RWPE2 (cell line): Measurements from ENCODE around the gene PTPN14.

Source experiments
- ATAC-seq: fragments of 200-7000 bp; cut with Tn5 transposase; 3 replicates; pipeline ENCODE4 v1.9.1; 2021; ENCODE audit warnings: low read depth
- DNase-seq: peaks from one replicate; pipeline ENCODE4 v3.0.0-alpha.2; 2020; ENCODE audit warnings: low spot score
- H3K27ac ChIP-seq: fragments of 450-650 bp; 2 replicates; pipeline ENCODE4 v1.5.1; 2017; ENCODE audit warnings: mild to moderate bottlenecking; ENCODE audit not compliant: poor library complexity, severe bottlenecking
- H3K27me3 ChIP-seq: fragments of 250-450 bp; sonication (Bioruptor Pico); 2 replicates; pipeline ENCODE4 v1.5.1; 2021; ENCODE audit warnings: mild to moderate bottlenecking, moderate library complexity; ENCODE audit not compliant: insufficient read depth, poor library complexity, severe bottlenecking
- H3K36me3 ChIP-seq: fragments of 250-450 bp; sonication (Bioruptor Pico); 2 replicates; pipeline ENCODE4 v1.5.1; 2020; ENCODE audit warnings: low read depth, mild to moderate bottlenecking, moderate library complexity
- H3K4me1 ChIP-seq: fragments of 250-450 bp; sonication (Bioruptor Pico); 2 replicates; pipeline ENCODE4 v1.5.1; 2021; ENCODE audit warnings: mild to moderate bottlenecking, moderate library complexity; ENCODE audit not compliant: insufficient read depth, poor library complexity, severe bottlenecking
- H3K4me3 ChIP-seq: fragments of 250-450 bp; sonication (Bioruptor Pico); 2 replicates; pipeline ENCODE4 v1.5.1; 2021; ENCODE audit warnings: mild to moderate bottlenecking, moderate library complexity; ENCODE audit not compliant: severe bottlenecking
- H3K9me3 ChIP-seq: fragments of 250-450 bp; sonication (Bioruptor Pico); 2 replicates; pipeline ENCODE4 v1.5.1; 2021; ENCODE audit warnings: mild to moderate bottlenecking, moderate library complexity; ENCODE audit not compliant: severe bottlenecking
- CTCF ChIP-seq: fragments of 450-650 bp; IDR thresholded peaks from one replicate; pipeline ENCODE4 v1.5.1; 2017; ENCODE audit warnings: mild to moderate bottlenecking, moderate library complexity; ENCODE audit not compliant: poor library complexity, severe bottlenecking

Gene PTPN14

DNA sequence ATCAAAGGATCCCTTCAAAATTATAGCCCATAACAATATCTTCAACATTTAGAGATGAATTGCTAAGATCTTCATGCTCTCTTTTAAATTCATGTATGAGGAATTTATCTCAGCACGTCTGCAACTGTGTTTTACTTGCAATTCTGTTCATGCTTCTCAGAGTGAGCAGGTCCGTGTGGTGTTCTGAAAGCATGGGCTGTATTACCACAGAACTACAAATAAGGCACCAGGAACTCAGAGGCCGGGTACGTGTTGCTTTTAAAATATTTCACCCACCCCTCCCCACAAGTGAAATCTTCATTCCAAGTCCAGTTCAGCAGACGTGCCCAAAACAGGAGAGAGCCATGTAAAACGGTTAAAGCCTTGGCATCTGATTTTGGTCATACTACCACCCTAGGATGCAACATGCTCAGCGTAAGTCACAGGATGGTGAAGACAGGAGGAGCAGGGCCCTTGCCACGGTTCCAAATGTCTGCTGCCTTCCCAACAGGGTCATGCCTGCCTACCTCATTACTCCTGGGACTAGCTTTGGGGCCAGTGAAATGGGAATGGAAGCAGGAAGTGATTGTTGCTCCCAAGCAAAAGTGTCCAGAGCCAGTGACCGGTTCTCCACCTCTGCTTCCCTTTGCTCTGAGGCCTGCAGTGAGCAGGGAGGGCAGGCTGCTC, 133.7 kb downstream of the PTPN14 start:
- Histone ChIP-seq H3K4me3 (no peak overlapping the region), H3K4me1 (peaks cover 47% of the 10 kb centered on the region), H3K36me3 (no peaks in the 10 kb centered on the region), H3K9me3 (no peaks in the 10 kb centered on the region), H3K27me3 (no peaks in the 10 kb centered on the region), H3K27ac (peak overlapping the region; percentile 90)
- no peak for TF ChIP-seq CTCF
- ATAC-seq: no peak
- no peak for DNase-seq

GRCh38 chr1:214416858-214417257, 134.5 kb downstream of the PTPN14 start:
- no peaks in the 10 kb centered on the region for H3K9me3 ChIP-seq

GRCh38 chr1:214416417-214416816, 135.0 kb downstream of the PTPN14 start:
- Histone ChIP-seq H3K27me3 (no peaks in the 10 kb centered on the region), H3K36me3 (peaks cover 11% of the 10 kb centered on the region), H3K4me3 (no peak overlapping the region), H3K4me1 (peaks cover 41% of the 10 kb centered on the region), H3K9me3 (no peaks in the 10 kb centered on the region), H3K27ac (peak overlapping the region; percentile 90)
- DNase-seq (no peak), ATAC-seq (peak; percentile 83)
- TF ChIP-seq CTCF: no peak

More at GRCh38 chr1:214416858-214417257, 134.5 kb downstream of the PTPN14 start:
- Histone ChIP-seq H3K4me1 (peaks cover 44% of the 10 kb centered on the region), H3K4me3 (no peak overlapping the region), H3K27ac (peak overlapping the region; percentile 90), H3K27me3 (no peaks in the 10 kb centered on the region), H3K36me3 (peaks cover 6% of the 10 kb centered on the region)
- ATAC-seq: no peak
- no peak for TF ChIP-seq CTCF
- no peak for DNase-seq

- H3K9me3 ChIP-seq: no peaks in the 10 kb centered on the region
- no peaks in the 10 kb centered on the region for H3K27me3 ChIP-seq
- H3K27ac ChIP-seq: peak overlapping the region; percentile 90
- peaks cover 31% of the 10 kb centered on the region for H3K4me1 ChIP-seq
- no peak for ATAC-seq
- no peak overlapping the region for H3K4me3 ChIP-seq
- no peak for TF ChIP-seq CTCF
- peaks cover 20% of the 10 kb centered on the region for H3K36me3 ChIP-seq
- DNase-seq: no peak
Measured at GRCh38 chr1:214415131-214415530, 136.3 kb downstream of the PTPN14 start.

DNA sequence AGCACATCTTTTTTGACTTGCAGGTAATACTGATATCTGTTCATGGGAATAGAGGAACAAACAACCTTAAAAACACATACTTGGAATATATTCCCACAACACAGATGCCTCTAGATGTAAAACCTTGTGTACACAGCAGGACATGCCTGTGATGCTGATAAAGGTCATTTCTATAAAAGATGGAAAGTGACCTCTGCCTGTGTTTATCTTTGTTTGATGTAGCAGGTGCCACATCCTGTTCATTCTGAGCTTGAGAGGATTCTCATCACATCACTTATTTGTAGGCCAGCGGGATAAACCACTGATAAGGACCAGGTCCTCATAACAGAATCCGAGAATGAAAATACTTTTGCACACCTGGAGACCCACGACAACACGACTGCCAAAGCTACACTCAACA, 136.7 kb downstream of the PTPN14 start:
- Histone ChIP-seq H3K4me3 (no peak overlapping the region), H3K27me3 (no peaks in the 10 kb centered on the region), H3K4me1 (peaks cover 26% of the 10 kb centered on the region), H3K9me3 (no peaks in the 10 kb centered on the region), H3K27ac (peak overlapping the region; percentile 90), H3K36me3 (peaks cover 20% of the 10 kb centered on the region)
- no peak for DNase-seq
- ATAC-seq: no peak
- TF ChIP-seq CTCF: no peak
